ENCODE data around the gene GNL3L.
A peak's percentile ranks its signal among the peaks of the same experiment; 100 is the strongest.
"Not testable (repeated sequence)": the region's sequence is repeated elsewhere in the genome, so short reads cannot be mapped to it uniquely, and the experiment has no call there.

The GNL3L gene

GRCh38 chrX:54530357-54530900 lies 410 bp downstream of the GNL3L start:
- no peaks in the 10 kb centered on the region for H3K27me3 Mint-ChIP-seq
- H3K4me3 Mint-ChIP-seq, result peak overlapping the region; percentile 97
- peaks cover 34% of the 10 kb centered on the region for H3K4me1 Mint-ChIP-seq (ENCODE audit: low read depth)
- H3K27ac Mint-ChIP-seq, result peak overlapping the region; percentile 96
- H3K9me3 Mint-ChIP-seq (ENCODE audit: low read depth), result peaks cover 7% of the 10 kb centered on the region
- peaks cover 9% of the 10 kb centered on the region for H3K36me3 Mint-ChIP-seq

- H3K27me3 Mint-ChIP-seq, result no peaks in the 10 kb centered on the region
- H3K9me3 Mint-ChIP-seq (ENCODE audit: low read depth), result no peaks in the 10 kb centered on the region
- H3K4me3 Mint-ChIP-seq, result peak overlapping the region; percentile 73
- H3K36me3 Mint-ChIP-seq, result peaks cover 3% of the 10 kb centered on the region
- H3K4me1 Mint-ChIP-seq (ENCODE audit: low read depth), result peaks cover 33% of the 10 kb centered on the region
- peak overlapping the region; percentile 4 for H3K27ac Mint-ChIP-seq
Observed at GRCh38 chrX:54534271-54534670, 4.3 kb downstream of the GNL3L start.

- H3K4me3 Mint-ChIP-seq, result no peak overlapping the region
Observed at GRCh38 chrX:54540289-54540688, 10.3 kb downstream of the GNL3L start.

GRCh38 chrX:54542239-54542638 lies 12.2 kb downstream of the GNL3L start:
- H3K36me3 Mint-ChIP-seq; H3K4me3 Mint-ChIP-seq; H3K27ac Mint-ChIP-seq; H3K4me1 Mint-ChIP-seq (ENCODE audit: low read depth); H3K9me3 Mint-ChIP-seq (ENCODE audit: low read depth); H3K27me3 Mint-ChIP-seq: not testable (repeated sequence)

More at GRCh38 chrX:54540289-54540688, 10.3 kb downstream of the GNL3L start:
- no peaks in the 10 kb centered on the region for H3K9me3 Mint-ChIP-seq (ENCODE audit: low read depth)
- no peaks in the 10 kb centered on the region for H3K27me3 Mint-ChIP-seq
- H3K27ac Mint-ChIP-seq, result no peak overlapping the region
- H3K4me1 Mint-ChIP-seq (ENCODE audit: low read depth), result peaks cover 2% of the 10 kb centered on the region
- no peaks in the 10 kb centered on the region for H3K36me3 Mint-ChIP-seq

GRCh38 chrX:54550821-54551220 lies 20.8 kb downstream of the GNL3L start:
- Mint-ChIP-seq H3K9me3 (ENCODE audit: low read depth) (no peaks in the 10 kb centered on the region), H3K36me3 (peaks cover 7% of the 10 kb centered on the region), H3K27ac (no peak overlapping the region), H3K4me1 (ENCODE audit: low read depth) (no peaks in the 10 kb centered on the region), H3K27me3 (no peaks in the 10 kb centered on the region), H3K4me3 (no peak overlapping the region)

- Mint-ChIP-seq H3K9me3 (ENCODE audit: low read depth) (no peaks in the 10 kb centered on the region), H3K36me3 (peaks cover 7% of the 10 kb centered on the region), H3K27ac (no peak overlapping the region), H3K4me1 (ENCODE audit: low read depth) (no peaks in the 10 kb centered on the region), H3K4me3 (no peak overlapping the region), H3K27me3 (no peaks in the 10 kb centered on the region)
Observed at GRCh38 chrX:54551801-54552200, 21.8 kb downstream of the GNL3L start.

GRCh38 chrX:54555006-54555405 lies 25.0 kb downstream of the GNL3L start:
- not testable (repeated sequence) for H3K9me3 Mint-ChIP-seq (ENCODE audit: low read depth); H3K4me1 Mint-ChIP-seq (ENCODE audit: low read depth); H3K36me3 Mint-ChIP-seq; H3K27me3 Mint-ChIP-seq; H3K27ac Mint-ChIP-seq; H3K4me3 Mint-ChIP-seq

- Mint-ChIP-seq H3K36me3 (peaks cover 2% of the 10 kb centered on the region), H3K4me3 (no peak overlapping the region), H3K27me3 (no peaks in the 10 kb centered on the region), H3K27ac (no peak overlapping the region), H3K9me3 (ENCODE audit: low read depth) (no peaks in the 10 kb centered on the region), H3K4me1 (ENCODE audit: low read depth) (no peaks in the 10 kb centered on the region)
Observed at GRCh38 chrX:54560411-54560810, 30.4 kb downstream of the GNL3L start.

- H3K27ac Mint-ChIP-seq, result no peak overlapping the region
- H3K4me3 Mint-ChIP-seq, result no peak overlapping the region
- no peaks in the 10 kb centered on the region for H3K27me3 Mint-ChIP-seq
- H3K9me3 Mint-ChIP-seq (ENCODE audit: low read depth), result no peaks in the 10 kb centered on the region
- no peaks in the 10 kb centered on the region for H3K4me1 Mint-ChIP-seq (ENCODE audit: low read depth)
- H3K36me3 Mint-ChIP-seq, result peaks cover 2% of the 10 kb centered on the region
Observed at GRCh38 chrX:54561622-54562021, 31.6 kb downstream of the GNL3L start.

- H3K27ac Mint-ChIP-seq, result no peak overlapping the region
- H3K4me1 Mint-ChIP-seq (ENCODE audit: low read depth), result no peaks in the 10 kb centered on the region
- no peaks in the 10 kb centered on the region for H3K9me3 Mint-ChIP-seq (ENCODE audit: low read depth)
- peaks cover 12% of the 10 kb centered on the region for H3K36me3 Mint-ChIP-seq
- no peaks in the 10 kb centered on the region for H3K27me3 Mint-ChIP-seq
- no peak overlapping the region for H3K4me3 Mint-ChIP-seq
Observed at GRCh38 chrX:54564936-54565335, 34.9 kb downstream of the GNL3L start.

- no peaks in the 10 kb centered on the region for H3K4me1 Mint-ChIP-seq (ENCODE audit: low read depth)
- no peak overlapping the region for H3K4me3 Mint-ChIP-seq
- no peaks in the 10 kb centered on the region for H3K9me3 Mint-ChIP-seq (ENCODE audit: low read depth)
- peaks cover 16% of the 10 kb centered on the region for H3K36me3 Mint-ChIP-seq
- no peak overlapping the region for H3K27ac Mint-ChIP-seq
- H3K27me3 Mint-ChIP-seq, result no peaks in the 10 kb centered on the region
Observed at GRCh38 chrX:54570332-54570731, 40.3 kb downstream of the GNL3L start.

- H3K27me3 Mint-ChIP-seq; H3K4me1 Mint-ChIP-seq (ENCODE audit: low read depth); H3K27ac Mint-ChIP-seq; H3K9me3 Mint-ChIP-seq (ENCODE audit: low read depth); H3K4me3 Mint-ChIP-seq: not testable (repeated sequence)
- H3K36me3 Mint-ChIP-seq, result peaks cover 20% of the 10 kb centered on the region
Observed at GRCh38 chrX:54572641-54573040, 42.6 kb downstream of the GNL3L start.

GRCh38 chrX:54597728-54598127 lies 67.7 kb downstream of the GNL3L start:
- Mint-ChIP-seq H3K36me3 (peaks cover 8% of the 10 kb centered on the region), H3K4me3 (no peak overlapping the region)

GRCh38 chrX:54602563-54602962 lies 72.5 kb downstream of the GNL3L start:
- Mint-ChIP-seq H3K4me3 (no peak overlapping the region), H3K27me3 (no peaks in the 10 kb centered on the region), H3K27ac (no peak overlapping the region), H3K36me3 (peaks cover 2% of the 10 kb centered on the region), H3K4me1 (ENCODE audit: low read depth) (no peaks in the 10 kb centered on the region), H3K9me3 (ENCODE audit: low read depth) (no peaks in the 10 kb centered on the region)

More at GRCh38 chrX:54597728-54598127, 67.7 kb downstream of the GNL3L start:
- Mint-ChIP-seq H3K27ac (no peak overlapping the region), H3K9me3 (ENCODE audit: low read depth) (no peaks in the 10 kb centered on the region), H3K4me1 (ENCODE audit: low read depth) (no peaks in the 10 kb centered on the region), H3K27me3 (no peaks in the 10 kb centered on the region)

All from activated naive CD8-positive, alpha-beta T cell (primary cell).